ENCODE results near the gene ARHGAP22. TPM values are rescaled to one million over a fixed set of nuclear protein-coding genes. Genes with fewer than 3 reads are reported as not detected.

ARHGAP22 gene
- total and polyA plus RNA-seq, 2 donors (not counting 1 experiment from before 2014, with no cell fraction given) = 10.4 to 75.5 TPM

DNA sequence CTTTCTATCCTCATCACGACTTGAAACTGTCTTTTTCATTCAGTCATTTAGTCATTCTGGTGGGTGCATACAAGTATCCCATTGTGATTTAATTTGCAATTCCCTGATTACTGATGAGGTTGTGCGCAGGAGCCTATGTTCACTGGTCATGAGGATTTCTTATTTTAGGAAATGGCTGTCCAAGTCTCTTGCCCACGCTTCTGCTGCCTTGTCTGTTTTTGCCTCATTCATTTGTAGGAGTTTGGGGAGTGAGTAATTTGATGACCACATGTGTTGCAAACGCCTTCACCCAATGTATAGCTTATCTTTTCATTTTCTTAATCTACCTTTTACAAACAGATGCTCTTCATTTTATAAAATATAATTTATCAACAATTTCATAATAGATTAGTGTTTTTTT is 127.3 kb downstream of the ARHGAP22 start:
- Histone ChIP-seq H3K79me2 (ENCODE audit: control insufficient read depth, insufficient read depth, low read length) (peaks cover 45% of the 10 kb centered on the region), H3K9ac (ENCODE audit: insufficient read depth, low read length) (no peak overlapping the region), H3K9me3 (ENCODE audit: control insufficient read depth, insufficient read depth, low read depth, low read length) (no peaks in the 10 kb centered on the region), H3K27me3 (ENCODE audit: control insufficient read depth, insufficient read depth, low read length) (no peaks in the 10 kb centered on the region), H3K4me2 (ENCODE audit: extremely low read depth, insufficient read depth, low read length) (no peak overlapping the region), H3K27ac (ENCODE audit: insufficient read depth, low read length) (no peak overlapping the region), H4K20me1 (ENCODE audit: control insufficient read depth, extremely low read depth, insufficient read depth, low read length) (no peaks in the 10 kb centered on the region), H2AFZ (ENCODE audit: low read length) (no peak overlapping the region), H3K4me1 (ENCODE audit: control insufficient read depth, extremely low read depth, insufficient read depth, low read length) (no peaks in the 10 kb centered on the region), H3K36me3 (ENCODE audit: control insufficient read depth, insufficient read depth, low read length) (peaks cover 8% of the 10 kb centered on the region), H3K4me3 (replicated peaks in 1 of 4; ENCODE audit: control extremely low read depth in 1 of 4, insufficient read depth in 1 of 4, low read depth in 3 of 4, low read length in 4 of 4) (no peak overlapping the region)
- TF ChIP-seq EZH2 (IDR thresholded peaks at IDR 0.05; ENCODE audit: low read length, missing control alignments) = no peak
- TF ChIP-seq, protein P1, sequence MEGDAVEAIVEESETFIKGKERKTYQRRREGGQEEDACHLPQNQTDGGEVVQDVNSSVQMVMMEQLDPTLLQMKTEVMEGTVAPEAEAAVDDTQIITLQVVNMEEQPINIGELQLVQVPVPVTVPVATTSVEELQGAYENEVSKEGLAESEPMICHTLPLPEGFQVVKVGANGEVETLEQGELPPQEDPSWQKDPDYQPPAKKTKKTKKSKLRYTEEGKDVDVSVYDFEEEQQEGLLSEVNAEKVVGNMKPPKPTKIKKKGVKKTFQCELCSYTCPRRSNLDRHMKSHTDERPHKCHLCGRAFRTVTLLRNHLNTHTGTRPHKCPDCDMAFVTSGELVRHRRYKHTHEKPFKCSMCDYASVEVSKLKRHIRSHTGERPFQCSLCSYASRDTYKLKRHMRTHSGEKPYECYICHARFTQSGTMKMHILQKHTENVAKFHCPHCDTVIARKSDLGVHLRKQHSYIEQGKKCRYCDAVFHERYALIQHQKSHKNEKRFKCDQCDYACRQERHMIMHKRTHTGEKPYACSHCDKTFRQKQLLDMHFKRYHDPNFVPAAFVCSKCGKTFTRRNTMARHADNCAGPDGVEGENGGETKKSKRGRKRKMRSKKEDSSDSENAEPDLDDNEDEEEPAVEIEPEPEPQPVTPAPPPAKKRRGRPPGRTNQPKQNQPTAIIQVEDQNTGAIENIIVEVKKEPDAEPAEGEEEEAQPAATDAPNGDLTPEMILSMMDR (conservative IDR thresholded peaks at IDR 0.05 in 1 of 2, IDR thresholded peaks at IDR 0.05 in 1 of 2; ENCODE audit: low read depth in 1 of 2, low read length in 2 of 2) = no peak
- no peak for DNase-seq (ENCODE audit: low read depth in 2 of 2)

GRCh38 chr10:48477141-48477540 is 127.7 kb downstream of the ARHGAP22 start:
- no peak for DNase-seq (ENCODE audit: low read depth in 2 of 2)

GRCh38 chr10:48476279-48476982 is 128.4 kb downstream of the ARHGAP22 start:
- Histone ChIP-seq H3K9me3 (ENCODE audit: control insufficient read depth, insufficient read depth, low read depth, low read length) (no peaks in the 10 kb centered on the region), H4K20me1 (ENCODE audit: control insufficient read depth, extremely low read depth, insufficient read depth, low read length) (no peaks in the 10 kb centered on the region), H3K4me2 (ENCODE audit: extremely low read depth, insufficient read depth, low read length) (no peak overlapping the region), H3K79me2 (ENCODE audit: control insufficient read depth, insufficient read depth, low read length) (peaks cover 45% of the 10 kb centered on the region), H3K27ac (ENCODE audit: insufficient read depth, low read length) (no peak overlapping the region), H3K36me3 (ENCODE audit: control insufficient read depth, insufficient read depth, low read length) (peaks cover 8% of the 10 kb centered on the region), H3K9ac (ENCODE audit: insufficient read depth, low read length) (no peak overlapping the region), H3K4me3 (replicated peaks in 1 of 4; ENCODE audit: control extremely low read depth in 1 of 4, insufficient read depth in 1 of 4, low read depth in 3 of 4, low read length in 4 of 4) (no peak overlapping the region), H2AFZ (ENCODE audit: low read length) (no peak overlapping the region), H3K4me1 (ENCODE audit: control insufficient read depth, extremely low read depth, insufficient read depth, low read length) (peaks cover under 1% of the 10 kb centered on the region), H3K27me3 (ENCODE audit: control insufficient read depth, insufficient read depth, low read length) (no peaks in the 10 kb centered on the region)
- TF ChIP-seq, protein P1 (conservative IDR thresholded peaks at IDR 0.05 in 1 of 2, IDR thresholded peaks at IDR 0.05 in 1 of 2; ENCODE audit: low read depth in 1 of 2, low read length in 2 of 2) = no peak
- TF ChIP-seq EZH2 (IDR thresholded peaks at IDR 0.05; ENCODE audit: low read length, missing control alignments) = no peak
- DNase-seq (ENCODE audit: low read depth in 2 of 2) = no peak

More at GRCh38 chr10:48477141-48477540, 127.7 kb downstream of the ARHGAP22 start:
- no peak overlapping the region for H3K9ac ChIP-seq (ENCODE audit: insufficient read depth, low read length)
- no peaks in the 10 kb centered on the region for H3K9me3 ChIP-seq (ENCODE audit: control insufficient read depth, insufficient read depth, low read depth, low read length)
- no peak overlapping the region for H3K4me2 ChIP-seq (ENCODE audit: extremely low read depth, insufficient read depth, low read length)
- no peak overlapping the region for H2AFZ ChIP-seq (ENCODE audit: low read length)
- H3K27me3 ChIP-seq (ENCODE audit: control insufficient read depth, insufficient read depth, low read length) = no peaks in the 10 kb centered on the region
- H3K4me3 ChIP-seq (replicated peaks in 1 of 4; ENCODE audit: control extremely low read depth in 1 of 4, insufficient read depth in 1 of 4, low read depth in 3 of 4, low read length in 4 of 4) = no peak overlapping the region
- H3K4me1 ChIP-seq (ENCODE audit: control insufficient read depth, extremely low read depth, insufficient read depth, low read length) = no peaks in the 10 kb centered on the region
- H4K20me1 ChIP-seq (ENCODE audit: control insufficient read depth, extremely low read depth, insufficient read depth, low read length) = no peaks in the 10 kb centered on the region
- H3K79me2 ChIP-seq (ENCODE audit: control insufficient read depth, insufficient read depth, low read length) = peaks cover 45% of the 10 kb centered on the region
- H3K27ac ChIP-seq (ENCODE audit: insufficient read depth, low read length) = no peak overlapping the region
- TF ChIP-seq, protein P1 (conservative IDR thresholded peaks at IDR 0.05 in 1 of 2, IDR thresholded peaks at IDR 0.05 in 1 of 2; ENCODE audit: low read depth in 1 of 2, low read length in 2 of 2) = no peak
- TF ChIP-seq EZH2 (IDR thresholded peaks at IDR 0.05; ENCODE audit: low read length, missing control alignments) = no peak
- H3K36me3 ChIP-seq (ENCODE audit: control insufficient read depth, insufficient read depth, low read length) = peaks cover 8% of the 10 kb centered on the region
